Measurements from ENCODE around the gene WDFY4.

Gene WDFY4

DNA sequence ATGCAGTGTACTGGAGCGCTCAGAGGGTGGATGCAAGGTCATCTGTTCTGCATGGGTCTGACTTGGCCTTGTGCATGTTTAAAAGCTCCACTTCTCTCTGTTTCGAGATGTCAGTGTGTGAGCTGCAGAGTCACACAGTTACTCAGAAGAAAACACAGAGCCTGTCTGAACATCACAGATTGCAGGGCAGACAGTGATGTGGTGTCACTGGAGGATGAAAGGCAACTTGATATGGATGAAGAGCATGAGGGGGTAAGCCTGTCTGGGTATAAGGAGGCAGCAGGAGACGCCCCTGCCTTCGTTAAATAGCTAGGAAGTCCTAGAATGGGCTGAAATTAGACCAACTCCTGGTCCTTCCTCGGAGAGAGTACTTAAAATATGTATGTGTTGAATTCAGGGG is 322.5 kb downstream of the WDFY4 start:
- TF ChIP-seq, protein P1, sequence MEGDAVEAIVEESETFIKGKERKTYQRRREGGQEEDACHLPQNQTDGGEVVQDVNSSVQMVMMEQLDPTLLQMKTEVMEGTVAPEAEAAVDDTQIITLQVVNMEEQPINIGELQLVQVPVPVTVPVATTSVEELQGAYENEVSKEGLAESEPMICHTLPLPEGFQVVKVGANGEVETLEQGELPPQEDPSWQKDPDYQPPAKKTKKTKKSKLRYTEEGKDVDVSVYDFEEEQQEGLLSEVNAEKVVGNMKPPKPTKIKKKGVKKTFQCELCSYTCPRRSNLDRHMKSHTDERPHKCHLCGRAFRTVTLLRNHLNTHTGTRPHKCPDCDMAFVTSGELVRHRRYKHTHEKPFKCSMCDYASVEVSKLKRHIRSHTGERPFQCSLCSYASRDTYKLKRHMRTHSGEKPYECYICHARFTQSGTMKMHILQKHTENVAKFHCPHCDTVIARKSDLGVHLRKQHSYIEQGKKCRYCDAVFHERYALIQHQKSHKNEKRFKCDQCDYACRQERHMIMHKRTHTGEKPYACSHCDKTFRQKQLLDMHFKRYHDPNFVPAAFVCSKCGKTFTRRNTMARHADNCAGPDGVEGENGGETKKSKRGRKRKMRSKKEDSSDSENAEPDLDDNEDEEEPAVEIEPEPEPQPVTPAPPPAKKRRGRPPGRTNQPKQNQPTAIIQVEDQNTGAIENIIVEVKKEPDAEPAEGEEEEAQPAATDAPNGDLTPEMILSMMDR (IDR thresholded peaks at IDR 0.05; ENCODE audit: low read depth, low read length), result no peak
- H3K4me3 ChIP-seq (replicated peaks in 1 of 2; ENCODE audit: low read depth in 2 of 2, low read length in 2 of 2), result no peak overlapping the region
- no peak for DNase-seq (ENCODE audit: low read depth in 2 of 2)

GRCh38 chr10:49008091-49008490 is 323.4 kb downstream of the WDFY4 start:
- no peak for DNase-seq (ENCODE audit: low read depth in 2 of 2)
- no peak overlapping the region for H3K4me3 ChIP-seq (replicated peaks in 1 of 2; ENCODE audit: low read depth in 2 of 2, low read length in 2 of 2)
- TF ChIP-seq, protein P1 (IDR thresholded peaks at IDR 0.05; ENCODE audit: low read depth, low read length), result no peak

- no peak for DNase-seq (ENCODE audit: low read depth in 2 of 2)
- no peak overlapping the region for H3K4me3 ChIP-seq (replicated peaks in 1 of 2; ENCODE audit: low read depth in 2 of 2, low read length in 2 of 2)
- TF ChIP-seq, protein P1 (IDR thresholded peaks at IDR 0.05; ENCODE audit: low read depth, low read length), result no peak
These were observed 324.0 kb downstream of the WDFY4 start for GRCh38 chr10:49008505-49009198.

DNA sequence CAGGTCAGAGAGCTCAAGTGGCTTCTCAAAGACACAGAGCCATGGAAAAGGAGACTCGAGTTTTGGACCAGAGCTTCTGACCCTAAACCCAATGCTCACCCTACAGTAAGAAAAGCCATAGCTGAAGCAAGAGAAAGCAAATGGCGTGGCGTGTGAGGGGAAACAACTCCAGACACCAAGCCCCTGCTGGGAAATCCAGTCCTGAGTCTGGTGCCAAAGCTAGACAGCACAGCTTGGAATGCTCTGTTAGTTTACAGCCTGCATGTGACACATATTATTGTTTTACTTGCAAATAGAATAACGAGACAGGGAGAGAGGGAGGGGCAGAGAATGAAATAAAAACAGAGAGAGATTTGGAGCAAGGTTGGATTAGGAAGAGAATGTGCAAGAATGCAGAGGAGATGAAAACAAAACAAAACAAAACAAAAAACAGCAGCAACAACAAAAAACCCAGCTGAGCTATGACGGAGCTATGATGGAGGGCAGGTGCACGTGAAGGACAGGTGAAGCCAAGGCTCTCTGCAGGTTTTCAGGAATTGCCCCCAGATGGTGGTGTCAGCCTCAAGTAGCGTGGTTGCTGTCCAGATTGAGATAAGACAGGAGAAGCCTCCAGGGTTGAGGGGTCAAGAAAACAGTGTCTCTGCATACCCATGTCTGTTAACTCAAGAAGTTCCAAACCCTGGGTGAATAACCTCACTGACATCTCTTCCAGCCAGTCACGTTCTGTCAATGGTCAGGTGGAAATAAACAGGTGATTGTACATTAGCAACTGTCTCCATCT is 324.7 kb downstream of the WDFY4 start:
- DNase-seq (ENCODE audit: low read depth in 2 of 2), result no peak
- TF ChIP-seq, protein P1 (IDR thresholded peaks at IDR 0.05; ENCODE audit: low read depth, low read length), result no peak
- H3K4me3 ChIP-seq (replicated peaks in 1 of 2; ENCODE audit: low read depth in 2 of 2, low read length in 2 of 2), result no peak overlapping the region

GRCh38 chr10:49010295-49010694 is 325.6 kb downstream of the WDFY4 start:
- no peak for DNase-seq (ENCODE audit: low read depth in 2 of 2)
- TF ChIP-seq, protein P1 (IDR thresholded peaks at IDR 0.05; ENCODE audit: low read depth, low read length), result no peak
- no peak overlapping the region for H3K4me3 ChIP-seq (replicated peaks in 1 of 2; ENCODE audit: low read depth in 2 of 2, low read length in 2 of 2)

DNA sequence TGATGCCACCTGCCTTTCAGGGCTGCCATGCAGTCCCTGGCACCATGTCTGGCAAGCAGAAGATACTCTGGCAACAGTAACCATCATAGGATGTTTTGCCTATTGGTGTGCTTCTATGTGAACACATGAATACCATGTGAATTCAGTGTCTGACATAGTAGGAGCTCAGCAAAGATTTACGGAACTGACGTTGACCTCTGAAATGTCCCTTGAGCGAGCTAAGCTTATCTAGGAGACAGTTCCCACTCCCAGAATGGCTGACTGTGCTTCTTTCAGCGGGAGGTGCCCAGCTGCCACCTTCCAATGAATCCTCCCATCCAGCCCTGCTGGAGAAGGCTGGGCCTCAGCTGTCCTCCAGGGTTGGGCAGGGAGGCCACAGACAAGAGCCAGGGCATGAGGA is 326.2 kb downstream of the WDFY4 start:
- no peak for DNase-seq (ENCODE audit: low read depth in 2 of 2)
- TF ChIP-seq, protein P1 (IDR thresholded peaks at IDR 0.05; ENCODE audit: low read depth, low read length), result no peak
- H3K4me3 ChIP-seq (replicated peaks in 1 of 2; ENCODE audit: low read depth in 2 of 2, low read length in 2 of 2), result no peak overlapping the region

All from cardiac fibroblast (primary cell).